SHP77 treated with DMSO at 0.1 percent for 48 hours (cell line): ENCODE results near the gene ZNF211.

ENCODE experiments used
- DNase-seq: peaks from one replicate; lab custom pipeline; 2025; lab: John Stamatoyannopoulos, UW

The ZNF211 gene

GRCh38 chr19:57656346-57656745 lies 23.4 kb downstream of the ZNF211 start:
- DNase-seq = no peak

- no peak for DNase-seq
These were observed 31.5 kb downstream of the ZNF211 start for GRCh38 chr19:57664269-57665127.

GRCh38 chr19:57665261-57665806 lies 32.4 kb downstream of the ZNF211 start:
- no peak for DNase-seq

GRCh38 chr19:57667228-57667627 lies 34.3 kb downstream of the ZNF211 start:
- no peak for DNase-seq

GRCh38 chr19:57668635-57669034 lies 35.7 kb downstream of the ZNF211 start, which contains the start of gene ZSCAN4:
ZSCAN4 (plus strand) TSS chr19:57668935; CDS start chr19:57676146, 7,211 bp downstream.
- no peak for DNase-seq

- no peak for DNase-seq
These were observed 38.3 kb downstream of the ZNF211 start for GRCh38 chr19:57671124-57671895.

GRCh38 chr19:57672466-57672865 lies 39.5 kb downstream of the ZNF211 start:
- no peak for DNase-seq

- DNase-seq = no peak
These were observed 42.9 kb downstream of the ZNF211 start for GRCh38 chr19:57675881-57676280.

GRCh38 chr19:57682226-57682766 lies 49.3 kb downstream of the ZNF211 start:
- DNase-seq = no peak

GRCh38 chr19:57686727-57687126 lies 53.8 kb downstream of the ZNF211 start:
- no peak for DNase-seq

GRCh38 chr19:57687363-57688010 lies 54.5 kb downstream of the ZNF211 start:
- no peak for DNase-seq

- no peak for DNase-seq
These were observed 55.2 kb downstream of the ZNF211 start for GRCh38 chr19:57688011-57688763.

GRCh38 chr19:57689750-57690149 lies 56.8 kb downstream of the ZNF211 start:
- no peak for DNase-seq
